OCI-M2 (cell line): ENCODE data around the gene PLAC1.

ENCODE experiments used
- DNase-seq: peaks from one replicate; lab custom pipeline; 2025; ENCODE audit not compliant: unreplicated experiment; lab: John Stamatoyannopoulos, UW

PLAC1 gene, protein sequence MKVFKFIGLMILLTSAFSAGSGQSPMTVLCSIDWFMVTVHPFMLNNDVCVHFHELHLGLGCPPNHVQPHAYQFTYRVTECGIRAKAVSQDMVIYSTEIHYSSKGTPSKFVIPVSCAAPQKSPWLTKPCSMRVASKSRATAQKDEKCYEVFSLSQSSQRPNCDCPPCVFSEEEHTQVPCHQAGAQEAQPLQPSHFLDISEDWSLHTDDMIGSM

DNA sequence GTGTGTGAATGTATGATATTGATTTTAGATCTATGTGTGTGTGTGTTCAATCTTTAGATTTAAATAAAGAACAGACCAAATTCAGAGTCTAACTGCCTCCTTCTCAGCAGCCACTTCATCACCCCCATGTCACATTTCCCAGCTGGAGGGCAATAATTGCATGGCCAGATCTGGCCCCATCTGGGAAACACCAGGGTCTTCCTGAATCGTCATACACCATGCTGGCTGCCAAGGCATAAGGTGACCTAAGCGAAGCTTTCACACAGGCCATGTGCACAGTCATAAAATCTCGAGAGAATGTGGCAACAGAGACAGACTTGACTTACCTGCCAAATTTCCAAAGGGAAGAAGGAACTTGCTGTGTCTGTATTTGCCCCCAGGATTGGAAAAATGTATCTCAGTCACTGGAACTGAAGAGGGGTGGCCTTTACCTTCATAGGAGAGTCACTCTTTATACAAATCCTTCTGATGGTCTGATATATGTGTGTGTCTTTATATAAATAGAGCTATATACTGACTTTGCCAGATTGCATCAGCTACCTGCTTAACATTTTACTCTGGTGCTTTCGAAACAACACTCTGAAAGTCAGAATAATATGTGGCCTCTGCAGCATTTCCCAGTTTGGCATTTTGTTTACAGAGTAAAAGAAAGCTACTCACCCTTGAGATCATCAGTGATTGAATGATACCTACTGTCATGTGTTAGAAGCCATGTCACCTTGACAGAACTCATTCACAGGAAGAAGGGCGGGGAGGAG, at the start of gene PLAC1:
PLAC1 (minus strand) TSS at position 470 of the 758 bp plus-strand sequence. CDS start 91,789 bp downstream, outside the sequence.
- no peak for DNase-seq

GRCh38 chrX:134706138-134706537, 47.9 kb upstream of the PLAC1 start:
- no peak for DNase-seq

DNA sequence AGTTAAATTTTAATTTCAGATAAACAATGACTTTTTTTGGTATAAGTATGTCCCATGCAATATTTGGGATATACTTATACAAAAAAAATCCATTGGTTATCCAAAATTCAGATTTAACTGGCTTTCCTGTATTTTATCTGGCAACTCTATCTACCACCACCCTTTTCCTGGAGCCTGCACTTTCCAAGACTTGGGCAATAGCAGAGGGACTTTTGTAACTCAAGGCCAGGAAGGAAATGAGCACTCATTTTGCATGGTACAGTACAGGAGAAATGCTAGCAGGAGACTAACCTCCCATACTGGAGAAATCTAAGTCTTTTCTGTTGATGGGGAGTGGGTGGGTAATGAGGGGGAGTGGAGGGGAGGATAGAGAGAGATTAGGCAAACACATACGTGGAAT, 37.7 kb upstream of the PLAC1 start:
- DNase-seq: no peak

- no peak for DNase-seq
These were observed 36.4 kb upstream of the PLAC1 start for GRCh38 chrX:134694333-134695322.

DNA sequence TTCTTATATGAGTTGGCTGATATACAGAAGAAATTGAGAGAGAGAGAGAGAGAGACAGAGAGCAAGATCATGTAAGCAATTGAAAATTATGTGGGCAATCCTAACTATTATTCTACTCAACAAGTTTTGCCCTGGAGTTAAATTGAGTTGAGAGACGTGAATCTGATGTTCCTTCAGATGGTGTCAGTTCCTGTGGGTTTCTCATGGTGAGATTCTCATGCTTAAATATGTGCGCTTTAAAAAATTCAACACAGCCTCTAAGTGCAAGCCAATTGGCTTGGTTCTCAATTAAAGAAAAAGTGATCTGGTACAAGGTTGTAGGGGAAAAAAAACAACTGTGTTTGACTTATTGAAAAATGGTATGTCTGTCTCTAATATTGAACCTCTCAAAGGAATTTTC, 35.4 kb upstream of the PLAC1 start:
- DNase-seq: no peak

DNA sequence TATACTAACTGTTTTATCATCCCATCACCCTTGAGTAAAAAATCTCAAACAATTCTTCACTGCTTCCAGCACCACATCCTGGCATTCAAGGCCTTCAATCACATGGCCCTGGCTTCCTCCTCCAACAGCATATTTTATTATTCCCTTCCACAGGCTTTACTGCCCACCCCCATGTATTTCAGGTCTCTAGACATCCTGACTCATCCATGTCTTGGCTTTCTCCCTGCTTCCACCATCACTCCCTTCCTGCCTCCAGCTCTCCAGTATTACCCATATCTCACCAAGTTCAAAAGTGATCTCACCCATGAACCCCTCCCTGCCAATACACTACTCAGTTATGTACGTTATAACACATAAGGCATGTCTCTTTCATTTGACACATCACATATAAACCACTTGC, 34.7 kb upstream of the PLAC1 start:
- DNase-seq: no peak

GRCh38 chrX:134692233-134692632, 34.0 kb upstream of the PLAC1 start:
- no peak for DNase-seq

- no peak for DNase-seq
These were observed 33.2 kb upstream of the PLAC1 start for GRCh38 chrX:134691453-134691852.

DNA sequence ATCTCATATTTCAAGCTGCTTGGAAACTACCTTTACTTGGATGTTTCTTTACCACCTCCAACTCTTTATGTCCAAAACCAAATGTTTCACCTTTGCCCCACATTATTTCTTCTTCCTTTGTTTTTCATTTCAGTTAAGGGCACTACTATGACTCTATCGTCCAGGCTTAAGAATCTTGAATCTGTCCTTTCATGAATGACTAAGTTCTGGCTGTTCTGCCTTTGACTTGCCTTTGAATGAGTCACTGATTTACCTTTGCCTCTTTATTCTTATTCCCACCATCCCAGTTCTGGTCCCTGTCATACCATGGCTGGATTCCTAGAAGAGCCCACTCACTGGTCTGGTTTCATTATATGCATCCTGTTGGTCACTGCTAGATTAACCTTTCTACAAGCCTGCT, 30.6 kb upstream of the PLAC1 start:
- no peak for DNase-seq

DNA sequence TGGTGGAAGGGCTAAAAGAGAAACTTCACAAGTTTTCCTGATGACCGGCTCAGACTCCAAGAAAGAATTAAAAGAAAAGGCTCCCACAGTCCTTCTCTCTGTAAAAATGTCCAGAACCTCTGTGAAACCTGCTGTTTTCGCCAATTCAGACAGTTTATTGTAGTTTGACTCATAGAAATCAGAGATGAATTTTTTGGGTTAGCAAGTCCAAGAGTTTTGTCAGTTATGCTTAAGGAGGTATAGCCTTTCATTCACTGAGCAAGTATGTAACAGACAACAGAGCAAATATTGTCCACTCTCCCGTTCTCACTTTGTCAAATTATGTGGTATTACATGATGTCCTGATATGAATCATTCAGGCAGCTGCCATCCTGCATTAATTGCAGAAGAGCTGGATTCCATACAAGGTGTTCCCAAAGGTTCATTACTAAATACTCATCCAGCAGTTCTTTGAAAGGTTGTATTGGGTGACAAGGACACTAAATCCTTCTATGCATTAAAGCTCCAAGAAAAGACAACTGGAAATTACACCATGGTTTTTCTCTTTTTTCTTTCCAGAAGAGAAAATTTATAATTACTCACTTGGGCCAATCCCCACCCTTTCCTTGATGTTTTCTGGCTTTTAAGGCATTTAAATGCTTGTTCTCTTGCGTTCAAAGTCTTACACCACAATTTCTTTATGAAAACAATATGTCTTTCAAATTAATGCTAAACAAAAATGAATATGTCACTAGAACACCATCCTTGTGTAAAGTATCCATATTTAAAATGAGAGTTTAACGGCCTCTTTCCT, 30.0 kb upstream of the PLAC1 start:
- DNase-seq: no peak

DNA sequence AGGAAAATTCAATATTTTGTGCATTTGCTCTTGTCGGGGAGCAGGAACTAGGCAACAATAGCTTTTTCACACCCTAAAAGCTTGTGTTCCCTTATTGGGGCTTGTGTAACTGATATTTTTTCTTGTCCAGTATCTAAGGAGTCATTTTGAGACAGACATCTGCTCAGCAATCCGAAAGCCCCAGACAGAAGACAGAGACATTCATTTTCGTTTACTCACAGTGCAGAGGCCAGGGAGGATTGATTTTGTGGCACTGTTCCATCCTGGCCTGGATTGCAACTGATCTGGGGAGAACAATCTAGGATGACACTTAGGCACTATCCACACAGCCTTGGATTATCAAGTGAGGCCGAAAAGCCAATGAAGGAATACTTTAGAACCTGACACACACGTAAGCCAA, 27.4 kb upstream of the PLAC1 start:
- no peak for DNase-seq

GRCh38 chrX:134684956-134685355, 26.7 kb upstream of the PLAC1 start:
- no peak for DNase-seq

- no peak for DNase-seq
These were observed 25.2 kb upstream of the PLAC1 start for GRCh38 chrX:134683351-134684005.

DNA sequence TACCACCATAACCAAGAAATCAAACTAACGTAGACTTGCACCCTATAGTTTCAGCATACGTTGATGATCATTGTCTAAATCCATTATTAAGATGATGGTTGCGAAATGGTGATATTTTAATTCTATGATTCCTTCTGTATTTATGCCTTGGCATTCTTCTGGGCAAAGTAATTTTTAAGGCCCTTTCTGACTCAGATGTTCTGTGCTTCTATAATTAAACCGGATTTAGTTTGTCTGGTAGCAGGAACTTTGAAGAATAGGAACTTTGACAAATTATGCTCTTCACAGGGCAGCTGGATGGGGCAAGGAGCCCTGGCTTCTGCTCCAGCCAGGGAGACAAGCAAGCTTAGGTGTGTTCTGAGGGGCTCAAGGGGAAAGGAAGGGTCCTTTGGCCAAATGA, 23.8 kb upstream of the PLAC1 start:
- DNase-seq: no peak

- no peak for DNase-seq
These were observed 21.4 kb upstream of the PLAC1 start for GRCh38 chrX:134679644-134680043.

DNA sequence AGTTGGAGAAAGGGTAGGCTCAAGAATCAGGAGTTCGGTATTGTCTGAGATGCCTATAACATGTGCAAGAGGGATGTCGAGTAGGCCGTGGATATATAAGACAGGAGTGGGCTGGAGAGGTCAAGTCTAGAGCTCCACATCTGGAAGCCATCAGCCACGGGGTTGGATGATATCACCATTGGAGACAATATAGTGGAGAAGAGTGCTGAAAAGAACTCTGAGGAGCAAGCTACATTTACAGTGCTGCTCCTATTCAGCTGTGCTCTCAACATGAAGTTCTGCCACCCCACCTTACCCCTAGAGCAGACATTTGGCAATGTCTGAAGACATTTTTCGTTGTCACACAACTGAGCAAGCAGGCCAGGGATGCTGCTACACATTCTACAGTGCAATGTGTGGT, 20.9 kb upstream of the PLAC1 start:
- DNase-seq: no peak

DNA sequence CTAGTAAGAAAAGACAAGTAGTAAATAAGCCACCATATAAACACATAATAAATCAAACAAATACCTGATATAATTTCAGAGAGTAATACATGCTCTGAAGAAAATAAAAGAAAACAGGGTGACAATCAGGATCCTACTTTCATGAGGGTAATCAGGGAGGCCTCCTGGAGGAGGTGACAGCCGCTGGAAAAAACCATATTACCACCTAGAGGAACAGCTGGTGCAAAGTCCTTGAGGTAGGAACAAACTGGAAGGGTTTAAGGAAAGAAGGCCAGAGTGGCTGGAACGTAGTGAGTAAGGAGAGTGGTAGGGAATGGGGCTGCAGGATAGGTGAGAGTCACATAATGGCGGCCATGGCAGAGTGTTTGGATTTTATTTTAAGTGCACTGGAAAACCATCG, 19.1 kb upstream of the PLAC1 start:
- no peak for DNase-seq

DNA sequence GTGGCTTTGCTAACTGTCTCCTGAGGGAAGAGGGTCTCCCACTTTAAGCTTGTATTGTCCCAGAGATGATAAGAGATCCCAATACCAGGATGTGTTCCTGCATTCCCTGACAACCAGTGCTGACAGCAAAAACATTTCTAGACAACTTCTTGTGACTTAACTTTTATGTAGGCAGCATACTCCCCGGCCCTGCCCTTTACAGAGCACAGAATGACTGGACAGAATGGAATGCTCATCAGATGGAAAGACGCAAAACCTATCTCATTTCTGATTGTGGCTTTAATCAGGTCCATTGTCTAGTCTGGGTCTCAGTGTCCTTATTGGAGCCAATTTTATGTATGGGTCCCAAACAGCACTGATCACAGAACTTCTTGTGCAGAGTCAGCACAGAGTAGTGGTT, 18.2 kb upstream of the PLAC1 start:
- DNase-seq: no peak

DNA sequence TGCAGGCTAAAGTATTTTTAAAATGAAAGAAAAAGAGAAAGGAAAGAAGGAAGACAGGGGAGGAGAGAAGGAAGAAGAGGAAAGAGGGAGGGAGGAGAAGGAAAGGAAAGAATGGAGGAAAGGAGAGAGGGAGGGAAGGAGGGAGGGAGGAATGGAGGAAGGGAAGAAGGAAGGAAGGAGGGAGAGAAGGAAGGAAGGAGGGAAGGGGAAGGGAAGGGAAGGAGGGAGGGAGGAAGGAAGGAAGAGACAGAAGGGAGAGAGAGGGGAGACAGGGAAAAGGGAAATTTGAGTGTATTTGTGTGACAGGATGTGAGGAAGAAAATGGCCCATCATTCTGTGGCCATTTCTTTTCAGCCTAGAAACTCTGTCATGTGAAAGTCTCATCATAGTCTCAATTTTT, 14.9 kb upstream of the PLAC1 start:
- DNase-seq: no peak

DNA sequence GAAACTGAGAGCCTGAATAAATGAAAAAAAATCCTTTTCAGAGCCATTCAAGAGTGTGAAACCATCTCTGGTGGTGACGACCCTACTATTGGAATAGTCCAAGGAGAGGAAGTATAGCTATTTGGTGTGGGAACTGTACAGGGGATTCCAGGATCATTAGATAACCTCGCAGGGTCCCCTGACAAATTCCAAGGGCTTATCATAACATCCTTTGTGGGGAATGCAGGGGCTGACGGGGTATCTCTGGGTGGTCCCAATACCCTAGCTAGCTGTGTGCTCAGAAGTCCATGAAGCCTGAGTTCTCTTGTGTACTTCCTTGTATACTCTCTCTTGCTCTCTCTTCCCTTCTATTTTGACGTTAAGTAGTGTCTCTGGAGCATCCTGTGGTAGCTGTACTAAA, 13.8 kb upstream of the PLAC1 start:
- no peak for DNase-seq
